GM21723 (cell line): Measurements from ENCODE around the gene WDR53.
"Not testable (repeated sequence)": the region's sequence is repeated elsewhere in the genome, so short reads cannot be mapped to it uniquely, and the experiment has no call there.

ENCODE experiments used
- ATAC-seq: cut with Tn5 transposase; IDR thresholded peaks from one replicate; pipeline ENCODE4 v1.9.1; 2021; ENCODE audit warnings: mild to moderate bottlenecking, moderate library complexity; ENCODE audit not compliant: unreplicated experiment

WDR53 gene

DNA sequence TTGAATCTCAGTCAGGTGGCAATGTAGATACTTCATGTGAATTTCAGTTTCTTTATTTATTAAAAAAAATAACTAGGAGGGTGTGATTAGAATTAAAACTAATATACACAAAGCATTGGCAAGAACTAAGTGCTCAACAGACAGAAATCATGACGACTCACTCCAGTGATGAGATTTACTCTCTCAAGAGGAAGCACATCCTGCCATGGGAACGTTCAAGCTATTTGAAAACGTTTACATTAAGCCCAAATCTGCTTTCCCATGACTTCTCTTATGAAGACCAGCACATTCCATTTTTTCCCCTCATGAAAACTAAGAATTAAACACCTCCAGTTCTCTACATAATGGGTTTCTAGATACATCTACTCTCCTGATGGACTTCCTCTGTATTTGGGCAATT is 8.5 kb downstream of the WDR53 start:
- ATAC-seq: no peak

DNA sequence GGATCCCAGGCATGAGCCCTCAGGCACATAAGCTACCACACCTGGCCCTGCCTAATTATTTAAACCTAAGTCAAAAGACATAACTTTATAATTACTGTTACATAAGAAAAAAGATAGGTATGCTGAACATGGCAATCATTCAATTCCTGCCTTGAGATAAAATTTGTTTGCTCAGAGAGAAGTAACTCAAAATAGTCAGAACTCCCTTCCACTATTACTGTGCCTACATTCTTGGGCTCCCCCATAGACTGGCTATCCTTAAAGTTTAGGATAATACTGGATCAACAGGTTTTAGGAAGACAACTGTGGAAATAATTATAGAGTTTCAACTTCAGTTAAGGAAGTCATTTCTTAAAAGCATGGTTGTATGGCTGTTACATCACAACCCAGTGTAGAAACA is 9.9 kb downstream of the WDR53 start:
- no peak for ATAC-seq

GRCh38 chr3:196557236-196557635 is 11.1 kb downstream of the WDR53 start:
- ATAC-seq: no peak

- no peak for ATAC-seq
Observed at GRCh38 chr3:196555295-196555694, 13.1 kb downstream of the WDR53 start.

DNA sequence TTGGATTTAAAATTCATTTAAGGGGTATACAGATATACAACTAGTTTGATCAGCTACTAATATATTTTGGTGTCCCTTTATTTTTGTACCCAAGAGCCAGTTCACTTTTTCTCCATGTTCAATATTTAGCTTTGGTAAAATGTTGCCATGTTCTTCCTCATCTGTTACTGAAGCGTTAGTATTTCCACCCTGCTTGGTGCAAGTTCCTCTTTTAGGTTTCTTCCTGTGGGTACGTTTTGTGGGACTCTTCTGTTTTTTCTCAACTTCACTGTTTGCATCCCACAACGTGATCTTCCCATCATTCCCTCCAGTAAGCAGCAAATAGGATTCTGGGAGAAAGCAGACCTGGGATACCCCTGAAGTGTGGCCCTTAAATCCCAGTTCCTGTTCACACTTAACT is 14.1 kb downstream of the WDR53 start:
- ATAC-seq: no peak

DNA sequence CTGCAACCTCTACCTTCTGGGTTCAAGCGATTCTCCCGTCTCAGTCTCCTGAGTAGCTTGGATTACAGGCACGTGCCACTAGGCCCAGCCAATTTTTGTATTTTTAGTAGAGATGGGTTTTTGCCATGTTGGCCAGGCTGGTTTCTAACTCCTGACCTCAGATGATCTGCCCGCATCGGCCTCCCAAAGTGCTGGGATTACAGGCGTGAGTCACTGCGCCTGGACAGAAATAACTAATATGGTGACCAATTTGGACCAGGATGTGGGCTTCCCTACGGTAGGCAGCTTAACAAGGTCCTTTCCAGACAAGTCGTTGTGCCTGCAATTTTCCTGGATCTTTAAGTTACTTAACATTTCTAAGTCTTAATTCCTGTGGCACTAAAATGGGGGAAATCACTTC is 14.8 kb downstream of the WDR53 start:
- no peak for ATAC-seq

DNA sequence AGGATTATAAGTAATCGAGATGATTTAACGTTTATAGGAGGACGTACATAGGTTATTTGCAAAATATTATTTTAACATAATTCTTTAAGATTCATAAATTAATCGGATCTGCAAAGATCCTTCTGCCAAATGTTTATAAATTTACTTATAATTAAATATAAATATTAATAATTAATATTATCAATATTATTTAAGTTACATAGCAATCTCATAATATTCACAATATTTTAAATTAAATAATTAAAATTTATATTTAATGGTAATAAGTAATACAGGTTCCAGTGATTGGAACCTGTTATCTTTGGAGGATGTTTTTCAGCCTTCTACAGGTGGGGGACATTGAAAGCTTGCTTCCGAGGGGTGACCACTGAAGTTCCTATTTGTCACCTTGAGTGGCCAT is 16.1 kb downstream of the WDR53 start:
- no peak for ATAC-seq

DNA sequence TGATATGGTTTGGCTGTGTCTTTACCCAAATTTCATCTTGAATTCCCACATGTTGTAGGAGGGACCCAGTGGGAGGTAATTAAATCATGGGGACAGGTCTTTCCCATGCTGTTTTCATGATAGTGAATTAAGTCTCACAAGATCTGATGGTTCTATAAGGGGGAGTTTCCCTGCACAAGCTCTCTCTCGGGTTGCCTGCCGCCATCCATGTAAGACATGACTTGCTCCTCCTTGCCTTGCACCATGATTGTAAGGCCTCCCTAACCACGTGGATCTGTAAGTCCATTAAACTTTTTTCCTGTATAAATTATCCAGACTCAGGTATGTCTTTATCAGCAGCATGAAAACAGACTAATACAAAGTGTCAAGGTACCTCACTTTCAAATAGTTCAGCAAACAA is 18.2 kb downstream of the WDR53 start:
- ATAC-seq: not testable (repeated sequence)

DNA sequence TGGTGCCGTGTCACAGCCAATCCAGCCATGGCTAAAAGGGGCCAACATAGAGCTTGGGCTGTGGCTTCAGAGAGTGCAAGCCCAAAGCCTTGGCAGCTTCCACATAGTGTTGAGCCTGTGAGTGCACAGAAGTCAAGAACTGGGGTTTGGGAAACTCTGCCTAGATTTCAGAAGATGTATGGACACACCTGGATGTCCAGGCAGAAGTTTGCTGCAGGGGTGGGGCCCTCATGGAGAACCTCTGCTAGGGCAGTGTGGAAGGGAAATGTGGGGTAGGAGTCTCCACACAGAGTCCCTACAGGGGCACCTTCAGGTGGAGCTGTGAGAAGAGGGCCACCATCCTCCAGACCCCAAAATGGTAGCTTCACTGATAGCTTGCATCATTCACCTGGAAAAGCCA is 19.0 kb downstream of the WDR53 start:
- not testable (repeated sequence) for ATAC-seq

- no peak for ATAC-seq
Observed at GRCh38 chr3:196547067-196547466, 21.3 kb downstream of the WDR53 start.

DNA sequence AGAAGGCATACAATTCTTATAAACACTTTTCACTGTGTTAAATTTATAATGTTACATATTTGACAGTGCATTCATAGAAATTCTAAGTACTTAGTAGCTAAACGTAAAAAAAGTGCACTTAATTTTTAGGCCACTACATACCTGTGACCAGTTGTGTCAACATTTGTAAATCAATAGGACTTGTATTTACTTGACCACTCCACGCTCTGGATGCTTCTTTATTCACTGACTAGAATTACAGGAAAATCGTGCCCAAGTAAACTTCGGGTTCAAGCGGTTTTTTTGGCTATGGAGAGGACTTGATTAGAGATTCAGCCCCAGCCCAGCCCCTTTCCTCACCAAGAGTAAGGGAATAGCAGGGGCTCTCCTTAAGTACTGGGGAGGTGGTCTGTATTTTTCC is 21.8 kb downstream of the WDR53 start:
- no peak for ATAC-seq

DNA sequence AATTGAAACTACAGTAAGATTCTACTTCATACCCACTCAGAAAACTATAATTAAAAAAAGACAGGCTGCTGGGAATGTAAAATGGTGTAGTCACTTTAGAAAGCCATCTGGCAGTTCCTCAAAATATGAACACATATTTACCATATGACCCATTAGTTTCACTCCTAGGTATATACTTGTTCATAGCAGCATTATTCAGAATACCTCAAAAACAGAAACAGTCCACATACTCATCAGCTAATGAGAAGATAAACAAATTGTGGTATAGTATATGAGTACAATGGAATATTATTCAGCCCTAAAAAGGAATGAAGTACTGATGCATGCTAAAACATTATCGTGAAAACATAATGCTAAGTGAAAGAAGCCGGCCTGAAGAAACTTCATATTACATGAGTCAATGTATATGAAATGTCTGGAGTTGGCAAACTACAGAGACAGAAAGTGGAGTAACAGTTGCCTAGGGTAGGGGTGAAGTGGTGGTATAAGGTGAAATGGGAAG is 23.8 kb downstream of the WDR53 start:
- no peak for ATAC-seq

- no peak for ATAC-seq
Observed at GRCh38 chr3:196541684-196542445, 26.5 kb downstream of the WDR53 start.

DNA sequence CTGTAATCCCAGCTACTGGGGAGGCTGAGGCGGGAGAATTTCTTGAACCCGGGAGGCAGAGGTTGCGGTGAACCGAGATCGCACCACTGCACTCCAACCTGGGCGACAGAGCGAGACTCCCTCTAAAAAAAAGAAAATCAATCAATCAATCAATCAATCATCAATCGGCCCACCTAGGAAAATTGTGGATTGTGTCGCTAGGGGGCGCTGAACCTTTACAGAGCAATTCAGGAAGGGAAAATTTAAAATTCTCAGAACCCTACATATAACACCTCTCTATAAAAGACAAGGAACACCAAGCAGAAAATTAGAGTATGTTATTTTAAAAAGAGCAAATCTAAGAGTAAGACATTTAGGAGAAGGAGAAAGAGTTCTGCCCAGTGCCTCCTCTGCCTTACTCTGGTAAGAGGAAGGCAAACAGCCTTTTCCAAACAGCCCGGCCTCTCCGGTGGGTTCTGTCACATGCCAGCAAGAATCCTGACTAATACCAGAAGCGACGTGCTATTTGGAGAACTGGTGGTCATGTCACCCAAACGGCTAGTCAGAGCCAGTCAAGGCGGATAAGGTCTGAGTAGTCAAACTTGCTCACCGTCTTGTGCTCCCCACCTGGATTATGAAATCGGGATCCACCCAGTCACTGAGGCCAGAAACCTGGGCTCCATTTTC is 30.9 kb downstream of the WDR53 start:
- ATAC-seq: no peak

DNA sequence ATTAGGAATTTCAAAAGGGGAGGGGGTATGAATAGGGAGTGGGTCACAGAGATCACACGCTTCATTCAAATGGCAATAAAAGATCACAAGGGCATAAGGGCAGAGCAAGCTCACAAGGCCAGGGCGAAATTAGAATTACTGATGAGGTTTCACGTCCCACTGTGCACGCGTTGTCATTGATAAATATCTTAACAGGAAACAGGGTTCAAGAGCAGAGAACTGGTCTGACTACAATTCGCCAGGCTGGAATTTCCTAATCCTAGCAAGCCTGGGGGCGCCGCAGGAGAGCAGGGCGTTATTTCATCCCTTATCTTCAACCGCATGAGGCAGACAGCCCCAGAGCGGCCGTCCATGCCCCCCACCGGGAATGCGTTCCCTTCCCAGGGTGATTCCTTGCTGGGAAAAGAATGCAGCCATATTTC is 35.1 kb downstream of the WDR53 start:
- no peak for ATAC-seq

DNA sequence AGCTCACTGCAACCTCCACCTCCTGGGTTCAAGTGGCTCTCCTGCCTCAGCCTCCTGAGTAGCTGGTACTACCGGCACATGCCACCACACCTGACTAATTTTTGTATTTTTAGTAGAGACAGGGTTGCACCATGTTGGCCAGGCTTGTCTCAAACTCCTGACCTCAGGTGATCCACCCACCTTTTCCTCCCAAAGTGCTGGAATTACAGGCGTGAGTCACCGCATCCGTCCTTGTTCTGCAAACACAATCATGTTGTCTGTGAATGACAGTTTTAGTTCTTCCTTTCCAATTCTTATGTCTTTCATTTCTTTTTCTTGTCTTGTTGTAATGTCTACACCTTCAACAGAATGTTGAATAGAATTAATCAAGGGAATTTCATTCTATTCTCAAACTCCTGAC is 36.9 kb downstream of the WDR53 start:
- ATAC-seq: no peak

- peak; percentile 78 for ATAC-seq
Observed at GRCh38 chr3:196528639-196529233, 39.6 kb downstream of the WDR53 start.

GRCh38 chr3:196525141-196525540 is 43.2 kb downstream of the WDR53 start:
- ATAC-seq: no peak

DNA sequence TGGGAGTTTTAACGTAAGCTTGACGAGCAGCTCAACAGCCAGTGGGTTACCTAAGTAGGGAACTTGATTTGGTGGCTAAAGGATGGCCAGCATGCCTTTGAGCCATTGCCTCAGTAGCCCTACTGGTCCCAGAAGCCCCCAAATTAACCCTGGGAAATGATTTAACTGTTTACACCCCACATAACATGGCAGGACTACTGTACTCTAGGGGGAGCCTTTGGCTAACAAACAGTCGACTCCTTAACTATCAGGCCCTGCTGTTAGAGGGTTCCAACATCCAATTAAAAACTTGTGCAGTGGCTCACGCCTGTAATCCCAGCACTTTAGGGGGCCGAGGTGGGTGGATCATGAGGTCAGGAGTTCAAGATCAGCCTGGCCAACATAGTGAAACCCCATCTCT is 43.8 kb downstream of the WDR53 start:
- no peak for ATAC-seq

- no peak for ATAC-seq
Observed at GRCh38 chr3:196523841-196524240, 44.5 kb downstream of the WDR53 start.

GRCh38 chr3:196521291-196521690 is 47.1 kb downstream of the WDR53 start:
- ATAC-seq: not testable (repeated sequence)

DNA sequence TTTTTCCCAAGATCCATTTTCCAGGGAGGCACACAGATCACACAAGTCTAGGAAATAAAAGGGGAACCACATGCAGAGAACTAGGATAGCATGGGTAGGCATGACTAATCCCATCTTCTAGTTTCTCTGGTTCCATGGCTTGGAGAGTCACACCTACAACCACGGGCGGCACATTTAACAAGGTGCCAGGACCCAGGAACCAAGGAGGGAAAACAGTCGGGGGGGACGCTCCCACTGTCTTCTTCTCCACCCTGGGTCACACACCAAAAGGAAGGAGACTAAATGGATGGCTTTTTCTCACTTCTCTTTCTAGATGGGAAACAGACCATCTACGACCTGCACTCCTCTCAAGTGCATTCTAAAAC is 48.7 kb downstream of the WDR53 start:
- no peak for ATAC-seq
